ENCODE results near the gene SFTPB.

- TF ChIP-seq POLR2A (IDR thresholded peaks at IDR 0.05; ENCODE audit: low read length) = no peak
- no peak for TF ChIP-seq GATA1 (IDR thresholded peaks at IDR 0.05; ENCODE audit: low read depth, low read length)
These were observed 19.4 kb downstream of the SFTPB start for GRCh38 chr2:85648619-85649018.
